GM23338 (cell line): ENCODE measurements around the gene SLC22A17. TPM values are rescaled to one million over a fixed set of nuclear protein-coding genes. Genes with fewer than 3 reads are reported as not detected.

Experiments
- ATAC-seq: fragments of 200-7000 bp; cut with Tn5 transposase; 3 replicates; pipeline ENCODE4 v1.9.1; 2020
- DNase-seq: peaks from one replicate; pipeline ENCODE4 v3.0.0-alpha.2; 2015; ENCODE audit warnings: low spot score
- H2AFZ ChIP-seq: fragments of 200-600 bp; sonication (generic); 2 replicates; pipeline ENCODE4 v1.8.0; 2016; ENCODE audit warnings: antibody characterized with exemption, mild to moderate bottlenecking, moderate library complexity
- H3F3A ChIP-seq: fragments of 200-600 bp; sonication (generic); replicated peaks from 2 replicates; pipeline ENCODE4 v1.8.0; 2017; ENCODE audit warnings: antibody characterized with exemption, mixed run types, low read depth
- H3K27ac ChIP-seq: fragments of 200-600 bp; sonication (generic); 2 replicates; pipeline ENCODE4 v1.6.1; 2016; ENCODE audit warnings: low read depth
- H3K27me3 ChIP-seq: fragments of 200-600 bp; sonication (generic); 2 replicates; pipeline ENCODE4 v1.8.0; 2016; ENCODE audit warnings: mild to moderate bottlenecking, mixed run types, moderate library complexity; ENCODE audit not compliant: insufficient read depth
- H3K36me3 ChIP-seq: fragments of 200-600 bp; sonication (generic); 2 replicates; pipeline ENCODE4 v1.8.0; 2016; ENCODE audit warnings: mild to moderate bottlenecking; ENCODE audit not compliant: insufficient read depth
- H3K4me1 ChIP-seq: fragments of 200-600 bp; sonication (generic); 2 replicates; pipeline ENCODE4 v1.8.0; 2016; ENCODE audit warnings: mild to moderate bottlenecking, moderate library complexity; ENCODE audit not compliant: insufficient read depth
- H3K4me2 ChIP-seq: fragments of 200-600 bp; sonication (generic); 2 replicates; pipeline ENCODE4 v1.7.1; 2017; ENCODE audit warnings: mixed run types
- H3K4me3 ChIP-seq: fragments of 200-600 bp; sonication (generic); 2 replicates; pipeline ENCODE4 v1.6.1; 2016; ENCODE audit warnings: mixed run types
- H3K79me2 ChIP-seq: fragments of 200-600 bp; sonication (generic); replicated peaks from 2 replicates; pipeline ENCODE4 v1.8.0; 2017; ENCODE audit warnings: mild to moderate bottlenecking; ENCODE audit not compliant: insufficient read depth
- H3K9me2 ChIP-seq: fragments of 200-600 bp; sonication (generic); 2 replicates; pipeline ENCODE4 v1.8.0; 2017; ENCODE audit not compliant: insufficient read depth
- H4K20me1 ChIP-seq: fragments of 200-600 bp; sonication (generic); replicated peaks from 2 replicates; pipeline ENCODE4 v1.8.0; 2017; ENCODE audit warnings: mild to moderate bottlenecking; ENCODE audit not compliant: insufficient read depth
- H3K27ac Mint-ChIP-seq: 2 replicates; pipeline ENCODE4 v1.8.0; 2020; ENCODE audit warnings: inconsistent platforms, mild to moderate bottlenecking, moderate library complexity, mixed read lengths
- H3K27me3 Mint-ChIP-seq: 3 replicates; pipeline ENCODE4 v1.8.0; 2022; ENCODE audit warnings: low read depth, mild to moderate bottlenecking, moderate library complexity, mixed read lengths, inconsistent platforms; ENCODE audit not compliant: insufficient read depth, poor library complexity
- H3K36me3 Mint-ChIP-seq: 3 replicates; pipeline ENCODE4 v1.8.0; 2021; ENCODE audit warnings: low read depth, mild to moderate bottlenecking, inconsistent platforms, moderate library complexity, mixed read lengths
- H3K4me1 Mint-ChIP-seq: 3 replicates; pipeline ENCODE4 v1.8.0; 2020; ENCODE audit warnings: mild to moderate bottlenecking, inconsistent platforms, mixed read lengths
- H3K4me3 Mint-ChIP-seq: 3 replicates; pipeline ENCODE4 v1.8.0; 2021; ENCODE audit warnings: moderate library complexity, mild to moderate bottlenecking, inconsistent platforms, mixed read lengths
- H3K9me3 Mint-ChIP-seq: 3 replicates; pipeline ENCODE4 v1.8.0; 2020; ENCODE audit warnings: moderate library complexity, mild to moderate bottlenecking, inconsistent platforms, mixed read lengths
- CREB1 ChIP-seq: fragments of 250-450 bp; sonication (Bioruptor Pico); IDR thresholded peaks from 2 replicates; pipeline ENCODE4 v1.5.0; 2020; ENCODE audit warnings: low read depth, mild to moderate bottlenecking, moderate library complexity
- EZH2phosphoT487 ChIP-seq: fragments of 200-600 bp; sonication (generic); IDR thresholded peaks from one replicate; pipeline ENCODE4 v1.8.1; 2018; ENCODE audit warnings: antibody characterized with exemption; ENCODE audit not compliant: unreplicated experiment
- JUNB ChIP-seq: IDR thresholded peaks from one replicate; pipeline ENCODE4 v1.6.1; 2016; ENCODE audit warnings: antibody characterized with exemption; ENCODE audit not compliant: unreplicated experiment
- NANOG ChIP-seq: IDR thresholded peaks from 2 replicates; pipeline ENCODE4 v1.6.1; 2016; ENCODE audit warnings: antibody characterized with exemption, borderline replicate concordance
- POLR2AphosphoS5 ChIP-seq: IDR thresholded peaks from 2 replicates; pipeline ENCODE4 v1.6.1; 2016; ENCODE audit warnings: antibody characterized with exemption, low read depth
- STAT1 ChIP-seq: IDR thresholded peaks from one replicate; pipeline ENCODE4 v1.6.1; 2016; ENCODE audit warnings: antibody characterized with exemption; ENCODE audit not compliant: unreplicated experiment
- ZNF114 ChIP-seq: fragments of 250-450 bp; sonication (Bioruptor Pico); IDR thresholded peaks from 2 replicates; pipeline ENCODE4 v1.5.0; 2020; ENCODE audit warnings: mild to moderate bottlenecking, moderate library complexity
- ZNF331 ChIP-seq: fragments of 250-450 bp; sonication (Bioruptor Pico); IDR thresholded peaks from 2 replicates; pipeline ENCODE4 v1.5.0; 2020; ENCODE audit warnings: low read depth, mild to moderate bottlenecking, moderate library complexity
- polyA plus RNA-seq: library from polyadenylated mRNA; unstranded; fragments of >200 nt; fragmentation: Nextera tagmentation; extraction: Ambion mirVana; gene quantifications from 2 replicates; pipeline ENCODE4 v1.2.1, GENCODE V29; 2016
- total RNA-seq: library from RNA; depleted of rRNA; stranded (reverse); fragments of >200 nt; shearing (Covaris generic); gene quantifications from 2 replicates; pipeline ENCODE4 v1.2.3, GENCODE V29; 2014
- TF ChIP-seq, protein P1 (sequence below): IDR thresholded peaks from one replicate; pipeline ENCODE4 v1.6.1; 2018; ENCODE audit warnings: antibody characterized with exemption; ENCODE audit not compliant: unreplicated experiment
- TF ChIP-seq, protein P2 (sequence below), 2 experiments: fragments of 200-600 bp in 1 of 2; sonication (generic) in 1 of 2; conservative IDR thresholded peaks; 2 replicates each; pipeline versions ENCODE4 v1.5.1 to v1.6.1; 2016 to 2017; ENCODE audit warnings: antibody characterized with exemption in 2 of 2, low read depth in 2 of 2, mild to moderate bottlenecking in 2 of 2, moderate library complexity in 1 of 2
- TF ChIP-seq, protein P3 (sequence below): IDR thresholded peaks from 2 replicates; pipeline ENCODE4 v1.6.1; 2016; ENCODE audit warnings: antibody characterized with exemption

The SLC22A17 gene
- total and polyA plus RNA-seq, 2 experiments from 2014 or later, result 28.6 to 56.6 TPM

DNA sequence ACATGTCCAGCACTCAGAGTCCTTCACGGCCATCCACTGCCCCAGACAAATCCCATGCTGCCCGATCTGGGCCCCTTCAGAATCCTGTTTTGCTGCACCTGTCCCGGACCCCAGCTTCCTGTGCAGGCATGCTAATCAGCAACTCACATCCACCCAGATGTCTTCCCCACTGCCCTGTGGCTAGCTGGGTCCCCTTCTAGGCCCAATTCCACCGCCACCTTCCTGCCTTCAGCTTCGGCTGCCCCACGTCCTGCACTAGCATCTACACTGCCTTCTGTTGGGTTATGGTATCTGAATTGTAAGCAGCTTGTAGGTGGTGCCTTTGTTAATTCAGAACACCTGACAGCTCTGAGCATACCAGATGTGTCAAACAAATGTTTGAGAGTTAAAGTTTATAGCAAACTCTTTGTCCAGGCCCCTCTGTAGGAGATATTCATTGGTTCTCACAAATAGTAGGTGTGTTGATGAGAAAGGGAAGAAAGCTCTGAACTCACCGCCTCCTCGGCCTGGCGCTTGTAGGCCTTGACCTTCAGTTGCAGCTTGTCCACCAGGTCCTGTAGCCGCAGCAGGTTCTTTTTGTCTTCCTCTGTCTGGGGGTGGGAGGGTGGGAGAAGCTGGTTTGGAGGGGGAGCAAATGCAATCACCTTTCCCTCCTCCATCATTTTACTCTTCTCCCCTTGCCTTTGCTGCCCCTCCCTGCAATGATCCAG, 30.2 kb upstream of the SLC22A17 start (continued):
- TF ChIP-seq, protein P1, sequence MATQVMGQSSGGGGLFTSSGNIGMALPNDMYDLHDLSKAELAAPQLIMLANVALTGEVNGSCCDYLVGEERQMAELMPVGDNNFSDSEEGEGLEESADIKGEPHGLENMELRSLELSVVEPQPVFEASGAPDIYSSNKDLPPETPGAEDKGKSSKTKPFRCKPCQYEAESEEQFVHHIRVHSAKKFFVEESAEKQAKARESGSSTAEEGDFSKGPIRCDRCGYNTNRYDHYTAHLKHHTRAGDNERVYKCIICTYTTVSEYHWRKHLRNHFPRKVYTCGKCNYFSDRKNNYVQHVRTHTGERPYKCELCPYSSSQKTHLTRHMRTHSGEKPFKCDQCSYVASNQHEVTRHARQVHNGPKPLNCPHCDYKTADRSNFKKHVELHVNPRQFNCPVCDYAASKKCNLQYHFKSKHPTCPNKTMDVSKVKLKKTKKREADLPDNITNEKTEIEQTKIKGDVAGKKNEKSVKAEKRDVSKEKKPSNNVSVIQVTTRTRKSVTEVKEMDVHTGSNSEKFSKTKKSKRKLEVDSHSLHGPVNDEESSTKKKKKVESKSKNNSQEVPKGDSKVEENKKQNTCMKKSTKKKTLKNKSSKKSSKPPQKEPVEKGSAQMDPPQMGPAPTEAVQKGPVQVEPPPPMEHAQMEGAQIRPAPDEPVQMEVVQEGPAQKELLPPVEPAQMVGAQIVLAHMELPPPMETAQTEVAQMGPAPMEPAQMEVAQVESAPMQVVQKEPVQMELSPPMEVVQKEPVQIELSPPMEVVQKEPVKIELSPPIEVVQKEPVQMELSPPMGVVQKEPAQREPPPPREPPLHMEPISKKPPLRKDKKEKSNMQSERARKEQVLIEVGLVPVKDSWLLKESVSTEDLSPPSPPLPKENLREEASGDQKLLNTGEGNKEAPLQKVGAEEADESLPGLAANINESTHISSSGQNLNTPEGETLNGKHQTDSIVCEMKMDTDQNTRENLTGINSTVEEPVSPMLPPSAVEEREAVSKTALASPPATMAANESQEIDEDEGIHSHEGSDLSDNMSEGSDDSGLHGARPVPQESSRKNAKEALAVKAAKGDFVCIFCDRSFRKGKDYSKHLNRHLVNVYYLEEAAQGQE, result no peak
- TF ChIP-seq, protein P2, sequence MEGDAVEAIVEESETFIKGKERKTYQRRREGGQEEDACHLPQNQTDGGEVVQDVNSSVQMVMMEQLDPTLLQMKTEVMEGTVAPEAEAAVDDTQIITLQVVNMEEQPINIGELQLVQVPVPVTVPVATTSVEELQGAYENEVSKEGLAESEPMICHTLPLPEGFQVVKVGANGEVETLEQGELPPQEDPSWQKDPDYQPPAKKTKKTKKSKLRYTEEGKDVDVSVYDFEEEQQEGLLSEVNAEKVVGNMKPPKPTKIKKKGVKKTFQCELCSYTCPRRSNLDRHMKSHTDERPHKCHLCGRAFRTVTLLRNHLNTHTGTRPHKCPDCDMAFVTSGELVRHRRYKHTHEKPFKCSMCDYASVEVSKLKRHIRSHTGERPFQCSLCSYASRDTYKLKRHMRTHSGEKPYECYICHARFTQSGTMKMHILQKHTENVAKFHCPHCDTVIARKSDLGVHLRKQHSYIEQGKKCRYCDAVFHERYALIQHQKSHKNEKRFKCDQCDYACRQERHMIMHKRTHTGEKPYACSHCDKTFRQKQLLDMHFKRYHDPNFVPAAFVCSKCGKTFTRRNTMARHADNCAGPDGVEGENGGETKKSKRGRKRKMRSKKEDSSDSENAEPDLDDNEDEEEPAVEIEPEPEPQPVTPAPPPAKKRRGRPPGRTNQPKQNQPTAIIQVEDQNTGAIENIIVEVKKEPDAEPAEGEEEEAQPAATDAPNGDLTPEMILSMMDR (conservative IDR thresholded peaks at IDR 0.05; ENCODE audit: low read depth in 2 of 2), result no peak
- TF ChIP-seq ZNF331 (CRISPR knock-in tag) (no peak), STAT1 (no peak), JUNB (no peak), ZNF114 (CRISPR knock-in tag) (no peak)
- TF ChIP-seq, protein P3, sequence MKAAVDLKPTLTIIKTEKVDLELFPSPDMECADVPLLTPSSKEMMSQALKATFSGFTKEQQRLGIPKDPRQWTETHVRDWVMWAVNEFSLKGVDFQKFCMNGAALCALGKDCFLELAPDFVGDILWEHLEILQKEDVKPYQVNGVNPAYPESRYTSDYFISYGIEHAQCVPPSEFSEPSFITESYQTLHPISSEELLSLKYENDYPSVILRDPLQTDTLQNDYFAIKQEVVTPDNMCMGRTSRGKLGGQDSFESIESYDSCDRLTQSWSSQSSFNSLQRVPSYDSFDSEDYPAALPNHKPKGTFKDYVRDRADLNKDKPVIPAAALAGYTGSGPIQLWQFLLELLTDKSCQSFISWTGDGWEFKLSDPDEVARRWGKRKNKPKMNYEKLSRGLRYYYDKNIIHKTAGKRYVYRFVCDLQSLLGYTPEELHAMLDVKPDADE, result no peak

DNA sequence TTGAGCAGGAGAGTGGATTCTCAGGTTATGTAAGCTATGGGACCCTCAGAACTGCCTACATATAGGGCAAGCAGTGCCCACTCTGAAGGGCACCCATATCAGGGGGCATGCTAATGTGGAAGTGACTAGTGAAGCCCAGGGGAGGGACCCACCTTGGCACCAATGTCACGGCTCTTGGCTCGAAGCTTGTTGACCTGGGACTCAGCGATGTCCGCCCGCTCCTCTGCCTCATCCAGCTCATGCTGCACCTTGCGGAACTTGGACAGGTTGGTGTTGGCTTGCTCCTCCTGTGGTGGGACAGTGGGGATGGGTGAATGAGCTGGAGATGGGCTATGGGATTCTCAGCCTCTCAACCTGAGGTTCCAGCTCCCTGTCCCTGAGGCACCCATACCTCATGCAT, 29.6 kb upstream of the SLC22A17 start:
- no peak overlapping the region for H3K27ac Mint-ChIP-seq
- H3K4me2 ChIP-seq, result no peak overlapping the region
- H4K20me1 ChIP-seq, result no peaks in the 10 kb centered on the region; the same call in 1 of the 2 replicates
- H3K36me3 ChIP-seq, result no peaks in the 10 kb centered on the region
- H3K27me3 Mint-ChIP-seq, result peaks cover 19% of the 10 kb centered on the region
- no peak overlapping the region for H3K27ac ChIP-seq
- H3K36me3 Mint-ChIP-seq, result no peaks in the 10 kb centered on the region; the same call in 2 of the 3 replicates
- H3K4me3 ChIP-seq, result no peak overlapping the region
- H3K4me3 Mint-ChIP-seq, result no peak overlapping the region
- H3F3A ChIP-seq, result no peaks in the 10 kb centered on the region
- no peaks in the 10 kb centered on the region; the same call in 2 of the 3 replicates for H3K9me3 Mint-ChIP-seq
- no peak overlapping the region for H2AFZ ChIP-seq
- ATAC-seq (no peak), DNase-seq (no peak)
- H3K79me2 ChIP-seq, result no peaks in the 10 kb centered on the region
- peaks cover 20% of the 10 kb centered on the region; the same call in 1 of the 2 replicates for H3K27me3 ChIP-seq
- no peaks in the 10 kb centered on the region for H3K9me2 ChIP-seq
- peaks cover 8% of the 10 kb centered on the region for H3K4me1 Mint-ChIP-seq
- no peaks in the 10 kb centered on the region for H3K4me1 ChIP-seq
- TF ChIP-seq, protein P3, result no peak
- TF ChIP-seq POLR2AphosphoS5 (no peak), CREB1 (CRISPR knock-in tag) (no peak), EZH2phosphoT487 (no peak), JUNB (no peak), STAT1 (no peak), NANOG (no peak)
- TF ChIP-seq, protein P1, result no peak
- TF ChIP-seq, protein P2 (conservative IDR thresholded peaks at IDR 0.05; ENCODE audit: low read depth in 2 of 2), result no peak
